A172 (cell line): ENCODE measurements around the gene SYCP2L. TPM values are rescaled to one million over a fixed set of nuclear protein-coding genes. Genes with fewer than 3 reads are reported as not detected.
"Not testable (repeated sequence)": the region's sequence is repeated elsewhere in the genome, so short reads cannot be mapped to it uniquely, and the experiment has no call there.

Source experiments
- DNase-seq: peaks from one replicate; pipeline ENCODE4 v3.0.0-alpha.2; 2015; ENCODE audit warnings: low spot score
- total RNA-seq: library from RNA; depleted of rRNA; stranded (reverse); fragments of >200 nt; shearing (Covaris generic); gene quantifications from 2 replicates; pipeline ENCODE4 v1.2.3, GENCODE V29; 2014; rRNA removed

Gene SYCP2L
- total RNA-seq: 0.07 and 0.57 TPM in 2 replicates

DNA sequence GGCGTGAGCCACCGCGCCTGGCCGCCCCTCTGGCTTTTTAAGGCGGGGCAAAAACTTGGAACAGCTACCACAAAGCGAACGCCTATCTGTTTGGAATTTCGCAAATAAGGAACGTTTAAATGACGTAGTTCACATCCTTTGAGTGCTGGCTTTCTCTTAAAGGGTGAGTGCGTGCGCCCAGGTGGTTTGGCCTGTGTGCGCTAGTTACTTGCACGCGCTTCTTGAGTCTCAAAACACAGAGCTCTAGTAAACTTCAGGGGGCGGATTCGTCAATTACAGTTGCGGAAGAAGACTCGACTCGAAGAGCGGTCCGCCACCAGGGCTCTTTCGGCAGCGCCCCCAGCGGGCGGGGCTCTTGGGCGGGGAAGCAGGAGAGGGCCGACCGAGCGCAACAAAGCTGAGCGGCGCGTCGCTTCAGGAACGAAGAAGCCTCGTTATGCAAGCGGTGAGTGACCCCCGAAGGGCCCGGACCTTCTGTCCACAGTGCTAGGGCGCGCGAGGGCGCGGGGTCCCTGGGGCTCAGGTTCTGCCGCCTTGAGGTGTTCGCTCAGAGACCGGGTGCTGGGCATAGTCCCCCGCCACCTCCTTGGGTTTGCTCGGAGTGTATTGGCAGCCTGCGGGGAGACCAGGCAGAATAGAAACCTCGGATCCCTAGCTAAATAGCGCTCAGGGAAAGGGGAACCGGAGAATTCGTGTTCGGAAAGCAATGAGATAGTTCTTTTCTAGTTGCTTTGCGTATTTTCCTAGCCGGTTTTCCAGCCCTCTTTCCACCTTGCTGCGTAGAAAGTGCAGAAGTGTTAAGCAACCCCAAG is at the start of gene SYCP2L:
Gene SYCP2L, plus strand, starts transcription at position 362 of the 812 bp plus-strand sequence. Its CDS starts 75 bp downstream, at position 437.
- DNase-seq: peak; percentile 81

DNA sequence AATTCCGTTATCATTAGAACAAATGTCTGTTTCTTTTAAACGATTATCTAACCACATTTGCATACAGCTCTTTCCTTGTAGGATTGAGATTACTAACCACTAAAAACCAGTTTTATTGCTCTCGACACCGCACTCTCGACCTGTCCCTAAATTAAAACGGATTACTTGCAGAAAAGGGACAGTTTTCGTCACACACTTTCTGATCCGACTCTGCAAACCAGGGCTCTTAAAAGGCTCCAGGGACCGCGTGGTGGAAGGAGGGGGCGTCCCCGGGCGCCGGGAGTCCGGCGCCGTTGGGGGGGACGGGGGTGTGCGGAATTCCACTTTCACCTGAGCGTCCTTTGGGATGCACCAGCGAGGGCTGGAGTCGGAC is 49.2 kb upstream of the SYCP2L start:
- no peak for DNase-seq

DNA sequence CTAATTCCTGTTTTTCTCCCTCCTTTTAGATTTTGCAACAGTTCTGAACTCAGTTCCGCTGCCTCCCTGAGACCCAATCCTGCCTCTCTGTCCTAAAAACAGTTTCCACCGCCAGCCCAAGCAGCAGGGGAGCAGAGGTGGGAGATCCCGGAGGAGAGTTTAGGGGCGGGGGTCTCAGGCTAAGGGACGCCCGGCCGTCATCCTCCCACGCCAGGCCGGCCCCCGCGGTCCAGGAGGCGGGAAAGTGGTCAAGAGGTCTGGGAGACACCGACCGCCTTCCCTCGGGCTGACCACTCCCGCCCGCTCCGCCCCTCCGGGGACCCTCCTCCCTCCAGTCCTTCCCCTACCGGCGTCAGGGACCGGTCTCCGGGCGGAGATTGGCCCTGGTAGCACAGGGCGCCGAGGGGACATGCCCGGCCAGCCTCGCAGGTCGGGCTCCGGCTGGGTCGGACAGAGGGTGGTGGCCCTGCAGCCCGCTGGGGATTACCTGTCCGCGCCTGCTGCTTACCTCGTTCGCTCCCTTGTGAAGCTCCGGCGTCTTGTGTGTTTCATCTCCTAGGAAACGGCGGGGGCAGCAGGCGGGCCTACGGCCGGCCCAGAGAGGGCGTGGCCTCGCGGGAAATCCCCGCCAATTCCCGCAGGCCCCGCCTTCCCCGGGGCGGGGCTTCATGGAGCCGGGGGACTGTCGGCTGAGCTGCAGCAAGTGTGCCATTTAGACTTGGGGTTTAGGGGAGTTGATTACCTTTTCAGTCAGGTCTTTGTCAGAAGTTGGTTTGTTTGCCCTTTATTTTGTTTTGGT is 48.7 kb upstream of the SYCP2L start, which contains the start of gene MAK:
Gene MAK, minus strand, starts transcription at position 545 of the 799 bp plus-strand sequence. CDS start 7,891 bp downstream, outside the sequence.
- peak; percentile 77 for DNase-seq

DNA sequence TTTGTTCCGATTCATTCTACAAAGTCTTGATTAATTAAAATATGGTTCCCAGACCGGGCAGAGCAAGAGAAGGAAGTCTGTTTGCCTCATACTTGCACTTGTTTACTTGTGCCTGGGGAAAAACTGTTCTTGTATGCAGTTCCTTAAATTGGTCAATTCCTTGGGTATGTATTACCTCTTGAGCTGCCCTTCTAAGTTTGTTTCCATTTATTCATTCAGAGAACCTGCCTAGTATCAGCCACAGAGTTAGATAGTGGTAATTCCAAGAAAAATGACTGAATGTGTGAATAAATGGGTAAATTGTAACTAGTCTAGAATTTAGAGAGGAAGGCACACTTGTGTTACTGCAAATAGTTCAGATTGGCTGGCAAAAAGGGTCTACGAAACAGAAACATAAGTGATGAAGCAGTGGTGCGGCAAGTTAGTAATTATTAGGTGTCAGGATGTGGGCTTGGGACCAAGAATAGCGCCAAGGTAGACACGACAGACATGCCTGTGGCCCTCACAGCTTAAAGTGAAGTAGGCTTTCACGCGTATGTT is 48.0 kb upstream of the SYCP2L start:
- DNase-seq: no peak

DNA sequence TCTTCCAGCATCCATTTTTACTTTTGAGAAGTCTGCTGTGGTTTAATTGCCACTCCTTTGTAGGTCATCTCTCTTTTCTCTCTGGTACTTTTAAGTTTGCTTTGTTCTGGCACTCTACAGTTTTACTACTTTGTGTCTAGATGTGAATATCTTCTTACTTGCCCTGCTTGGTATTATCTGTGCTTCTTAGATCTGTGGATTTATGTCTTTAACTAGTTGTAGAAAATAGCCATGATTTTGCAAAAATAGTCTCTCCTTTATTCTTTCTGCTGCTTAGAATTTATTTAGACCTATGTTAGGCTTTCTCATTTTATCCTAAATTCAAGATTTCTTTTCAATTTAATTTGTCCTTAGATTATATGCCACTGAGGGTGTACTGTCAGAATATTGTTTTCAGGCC is 43.3 kb upstream of the SYCP2L start:
- DNase-seq: no peak

DNA sequence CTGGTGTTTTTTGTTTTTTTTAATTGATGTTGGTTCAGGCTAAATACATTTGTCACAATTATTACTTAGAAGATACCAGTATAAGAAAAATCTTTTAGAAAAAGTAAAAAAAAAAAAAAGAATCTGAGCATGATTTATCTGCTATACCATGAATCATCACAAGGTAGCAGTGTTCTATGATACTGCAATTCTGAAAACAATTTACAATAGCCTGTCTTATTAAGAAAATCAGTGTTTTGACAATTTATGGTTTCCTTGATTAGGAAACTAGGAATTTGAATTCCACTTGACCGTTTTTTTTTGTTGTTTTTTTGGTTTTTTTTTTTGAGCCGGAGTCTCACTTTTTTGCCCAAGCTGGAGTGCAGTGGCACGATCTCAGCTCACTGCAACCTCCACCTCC is 39.2 kb upstream of the SYCP2L start:
- no peak for DNase-seq

DNA sequence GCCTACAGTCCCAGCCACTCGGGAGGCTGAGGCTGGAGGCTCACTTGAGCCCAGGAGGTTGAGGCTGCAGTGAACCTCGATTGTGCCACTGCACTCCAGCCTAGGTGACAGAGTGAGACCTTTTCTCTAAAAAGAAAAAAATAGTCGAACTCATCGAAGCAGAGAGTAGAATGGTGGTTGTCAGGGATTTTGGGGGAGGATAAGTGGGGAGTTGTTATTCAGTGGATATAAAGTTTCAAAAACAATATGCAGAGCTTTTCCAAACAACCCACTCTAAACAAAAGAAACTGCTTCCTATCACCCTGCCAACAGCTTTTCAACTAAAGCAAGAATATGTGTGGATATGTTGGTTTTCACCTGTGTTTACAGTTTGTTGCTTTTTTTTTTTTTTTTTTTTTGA is 37.0 kb upstream of the SYCP2L start:
- DNase-seq: no peak

DNA sequence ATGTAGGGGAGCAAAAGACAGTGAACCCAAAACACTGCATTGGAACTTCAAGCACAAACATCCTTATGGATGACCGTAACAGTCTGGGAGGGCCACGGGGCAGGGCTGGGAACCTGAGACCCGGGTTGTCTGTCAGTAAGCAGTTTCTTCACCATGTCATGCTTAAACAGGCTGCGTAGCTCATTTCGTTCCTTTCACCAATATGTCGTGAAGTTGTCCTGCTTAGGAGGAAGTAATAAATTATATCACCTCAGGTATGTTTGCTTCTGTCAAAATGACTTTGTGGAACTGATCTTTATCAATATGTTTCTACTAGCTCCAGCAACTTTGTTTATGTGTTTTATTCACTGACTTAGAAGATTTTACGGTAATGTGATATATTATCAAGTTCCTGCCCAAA is 36.1 kb upstream of the SYCP2L start:
- DNase-seq: no peak

DNA sequence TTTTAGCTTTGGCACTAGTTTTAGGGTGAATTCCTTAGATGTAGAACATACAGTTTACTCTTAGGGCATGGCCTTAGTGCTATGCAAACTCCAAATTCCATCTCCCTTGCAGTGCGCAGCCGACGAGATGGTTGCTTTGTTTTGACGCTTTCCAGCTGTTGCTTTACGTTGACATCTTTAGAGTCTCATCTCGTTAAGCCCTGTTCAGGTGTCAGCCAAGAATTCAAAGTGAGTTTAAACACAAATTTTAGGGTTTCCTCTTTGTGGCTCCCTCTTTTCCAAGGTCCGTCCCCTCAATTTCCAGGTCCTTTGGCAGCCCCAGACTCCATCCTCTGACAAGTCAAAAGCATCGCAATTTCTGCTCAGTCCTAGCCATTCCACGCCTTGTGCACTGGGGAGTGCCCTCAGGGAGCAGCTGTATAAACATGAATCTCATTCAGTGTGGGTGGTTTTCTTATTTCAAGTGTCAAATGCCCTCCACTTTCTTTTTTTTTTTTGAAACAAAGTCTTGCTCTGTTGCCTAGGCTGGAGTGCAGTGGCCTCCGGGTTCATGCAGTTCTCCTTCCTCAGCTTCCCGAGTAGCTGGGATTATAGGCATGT is 34.4 kb upstream of the SYCP2L start:
- no peak for DNase-seq

DNA sequence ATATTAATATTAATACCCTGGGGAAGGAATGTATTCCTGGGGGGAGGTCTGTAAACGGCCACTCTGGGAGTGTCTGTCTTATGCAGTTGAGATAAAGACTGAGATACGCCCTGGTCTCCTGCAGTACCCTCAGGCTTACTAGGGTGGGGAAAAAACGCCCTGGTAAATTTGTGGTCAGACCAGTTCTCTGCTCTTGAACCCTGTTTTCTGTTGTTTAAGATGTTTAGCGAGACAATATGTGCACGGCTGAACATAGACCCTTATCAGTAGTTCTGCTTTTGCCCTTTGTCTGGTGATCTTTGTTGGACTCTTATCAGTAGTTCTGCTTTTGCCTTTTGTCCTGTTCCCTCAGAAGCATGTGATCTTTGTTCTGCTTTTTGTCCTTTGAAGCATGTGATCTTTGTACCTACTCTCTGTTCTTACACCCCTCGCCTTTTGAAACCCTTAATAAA is 33.0 kb upstream of the SYCP2L start:
- DNase-seq: not testable (repeated sequence)

DNA sequence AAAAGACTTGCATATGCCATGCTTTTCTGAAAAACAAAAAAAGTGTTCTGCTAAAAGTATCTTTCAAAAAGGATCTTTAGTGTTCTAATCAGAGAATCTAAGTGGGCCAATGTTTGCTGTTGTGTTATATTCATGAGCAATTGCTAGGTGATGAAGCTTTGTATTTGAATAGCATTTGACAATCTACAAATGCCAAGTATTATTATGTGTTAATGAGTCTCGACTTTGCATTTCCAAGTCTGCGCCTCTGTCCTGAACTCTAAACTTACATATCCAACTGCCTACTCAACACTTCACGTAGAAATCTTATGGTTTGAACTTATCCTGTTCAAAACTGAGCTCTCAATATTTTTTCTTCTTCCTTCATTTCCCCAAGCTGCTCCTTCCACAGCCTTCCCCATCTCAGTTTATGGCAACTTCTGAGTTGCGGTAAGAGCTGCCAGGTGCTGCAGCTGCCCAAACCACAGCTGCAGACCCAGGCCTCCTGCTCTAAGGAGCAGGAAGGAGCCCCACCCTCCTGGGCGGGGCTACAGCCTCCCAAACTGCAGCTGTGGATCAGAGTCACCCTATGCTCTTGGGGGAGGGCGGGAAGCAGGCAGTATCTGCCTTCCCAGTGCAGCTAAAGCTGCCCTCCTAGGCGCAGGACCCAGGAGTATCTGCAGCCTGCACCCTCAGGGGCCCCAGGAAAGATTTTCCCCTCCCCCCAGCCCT is 31.8 kb upstream of the SYCP2L start:
- no peak for DNase-seq

DNA sequence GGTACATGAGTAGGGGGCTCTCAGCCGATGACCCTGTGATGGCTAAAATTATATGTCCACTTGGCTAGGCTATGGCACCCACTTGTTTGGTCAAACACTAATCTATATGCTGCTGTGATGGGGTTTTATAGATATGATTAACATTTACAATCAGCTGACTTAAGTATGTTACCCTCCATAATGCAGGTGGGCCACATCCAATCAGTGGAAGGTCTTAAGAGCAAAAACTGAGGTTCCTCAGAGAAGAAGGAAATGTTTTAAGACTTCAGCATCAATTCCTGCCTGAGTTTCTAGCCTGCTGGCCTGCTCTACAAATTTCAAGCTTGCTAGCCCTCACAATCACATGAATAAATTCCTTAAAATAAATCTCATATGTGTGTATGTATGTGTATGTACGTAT is 29.6 kb upstream of the SYCP2L start:
- DNase-seq: no peak

DNA sequence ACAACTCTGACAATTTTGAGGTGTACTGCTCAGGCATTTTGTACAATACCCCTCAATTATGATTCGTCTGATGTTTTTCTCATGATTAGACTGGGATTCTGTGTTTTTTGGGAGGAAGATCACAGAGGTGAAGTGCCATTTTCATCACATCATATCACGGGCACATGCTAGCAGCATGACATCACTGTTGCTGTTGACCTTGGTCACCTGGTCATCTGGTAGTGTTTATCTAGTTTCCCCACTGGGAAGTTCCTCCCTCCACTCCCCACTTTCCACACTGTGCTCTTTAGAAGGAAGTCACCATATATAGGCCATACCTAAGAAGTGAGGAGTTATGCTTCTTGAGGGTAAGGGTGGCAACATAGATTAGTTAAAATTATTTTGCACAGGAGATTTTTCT is 25.8 kb upstream of the SYCP2L start:
- DNase-seq: no peak

DNA sequence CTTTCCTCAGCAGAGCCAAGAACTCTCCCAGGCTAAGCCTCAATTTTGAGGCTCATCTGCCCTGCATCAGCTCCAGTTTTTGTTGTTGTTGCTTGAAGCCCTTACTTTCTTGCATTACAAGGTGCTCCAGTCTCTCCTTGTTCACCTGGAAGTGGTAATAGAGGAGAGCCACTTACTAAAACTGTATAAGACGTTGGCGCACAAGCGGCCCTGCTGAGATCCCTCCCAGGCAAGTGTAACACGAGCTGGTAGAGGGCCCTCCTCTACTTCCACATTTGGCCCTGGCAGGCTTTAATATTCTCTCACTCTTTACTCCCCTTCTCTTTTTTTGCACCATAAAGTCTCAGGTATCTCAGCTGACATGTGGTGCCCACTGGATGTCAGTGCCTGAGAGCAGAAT is 24.5 kb upstream of the SYCP2L start:
- no peak for DNase-seq

DNA sequence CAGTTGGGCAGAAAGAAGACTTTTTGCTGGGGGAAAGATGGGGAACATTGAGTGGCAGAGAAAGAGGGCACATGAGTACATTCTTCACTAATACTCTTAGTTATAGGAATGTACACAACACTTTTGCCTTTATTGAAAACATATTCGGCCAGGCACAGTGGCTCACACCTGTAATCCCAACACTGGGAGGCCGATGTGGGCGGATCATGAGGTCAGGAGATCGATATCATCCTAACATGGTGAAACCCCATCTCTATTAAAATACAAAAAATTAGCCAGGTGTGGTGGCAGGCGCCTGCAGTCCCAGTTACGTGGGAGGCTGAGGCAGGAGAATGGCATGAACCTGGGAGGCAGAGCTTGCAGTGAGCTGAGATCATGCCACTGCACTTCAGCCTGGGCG is 23.8 kb upstream of the SYCP2L start:
- not testable (repeated sequence) for DNase-seq

DNA sequence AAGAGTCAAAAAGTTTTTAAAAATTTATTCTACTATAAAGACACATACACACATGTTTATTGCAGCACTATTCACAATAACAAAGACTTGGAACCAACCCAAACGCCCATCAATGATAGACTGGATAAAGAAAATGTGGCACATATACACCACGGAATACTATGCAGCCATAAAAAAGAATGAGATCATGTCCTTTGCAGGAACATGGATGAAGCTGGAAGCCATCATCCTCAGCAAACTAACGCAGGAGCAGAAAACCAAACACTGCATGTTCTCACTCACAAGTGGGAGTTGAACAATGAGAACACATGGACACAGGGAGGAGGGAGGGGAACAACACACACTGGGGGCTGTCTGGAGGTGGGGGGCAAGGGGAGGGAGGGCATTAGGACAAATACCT is 20.1 kb upstream of the SYCP2L start:
- not testable (repeated sequence) for DNase-seq

DNA sequence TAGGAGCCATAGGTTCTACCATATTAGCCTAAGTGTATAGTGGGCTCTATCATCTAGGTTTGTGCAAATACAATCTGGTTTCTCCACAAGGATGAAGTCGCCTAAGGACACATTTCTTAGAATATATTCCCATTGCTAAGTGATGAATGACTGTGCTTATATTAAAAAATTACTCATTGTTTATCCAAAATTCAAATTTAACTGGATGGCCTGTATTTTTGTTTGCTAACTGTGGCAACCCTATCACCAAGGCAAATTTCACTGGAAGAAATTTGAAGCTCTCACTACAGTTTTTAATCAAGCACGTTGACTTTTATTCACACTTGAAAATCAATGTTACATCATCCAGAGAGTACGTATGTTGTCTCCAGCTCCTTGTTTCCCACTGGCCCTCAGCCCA is 18.9 kb upstream of the SYCP2L start:
- DNase-seq: no peak

DNA sequence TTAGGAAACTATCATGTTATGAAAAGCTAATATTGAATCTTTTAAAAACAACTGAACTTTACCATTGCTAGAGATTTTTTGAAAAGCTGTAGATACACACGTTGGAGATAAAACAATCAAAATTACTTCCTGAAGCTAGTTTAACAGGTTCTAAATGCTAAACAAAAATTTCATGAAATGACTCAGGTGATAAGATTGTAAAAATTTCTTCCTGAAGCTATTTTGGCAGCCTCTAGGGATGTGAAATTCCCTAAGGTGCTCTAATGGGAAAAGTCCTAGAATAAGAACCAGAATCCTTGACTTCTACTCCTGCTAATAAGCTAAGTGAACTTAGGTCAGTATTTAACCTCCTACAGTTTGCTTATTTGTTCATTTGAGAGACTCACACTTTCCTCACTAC is 13.5 kb upstream of the SYCP2L start:
- DNase-seq: no peak

DNA sequence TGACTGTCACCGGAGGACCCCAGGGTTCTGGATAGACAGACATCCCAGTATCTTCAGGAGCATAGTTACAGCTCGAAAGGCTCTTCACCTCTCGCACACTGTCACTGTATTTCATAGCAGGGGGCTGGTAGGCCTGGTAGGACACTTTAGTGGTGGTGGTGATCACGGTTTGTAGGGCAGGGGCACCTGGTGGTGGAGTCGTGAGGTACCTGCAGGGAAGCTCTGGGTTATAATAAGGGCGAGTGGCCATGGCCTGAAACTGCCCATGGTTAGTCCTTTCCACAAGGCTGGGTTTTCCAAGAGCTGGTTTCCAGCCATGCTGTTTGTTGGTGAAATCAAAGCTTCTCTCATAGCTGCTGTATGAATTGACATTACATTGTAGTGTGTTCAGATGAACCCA is 12.6 kb upstream of the SYCP2L start:
- no peak for DNase-seq

DNA sequence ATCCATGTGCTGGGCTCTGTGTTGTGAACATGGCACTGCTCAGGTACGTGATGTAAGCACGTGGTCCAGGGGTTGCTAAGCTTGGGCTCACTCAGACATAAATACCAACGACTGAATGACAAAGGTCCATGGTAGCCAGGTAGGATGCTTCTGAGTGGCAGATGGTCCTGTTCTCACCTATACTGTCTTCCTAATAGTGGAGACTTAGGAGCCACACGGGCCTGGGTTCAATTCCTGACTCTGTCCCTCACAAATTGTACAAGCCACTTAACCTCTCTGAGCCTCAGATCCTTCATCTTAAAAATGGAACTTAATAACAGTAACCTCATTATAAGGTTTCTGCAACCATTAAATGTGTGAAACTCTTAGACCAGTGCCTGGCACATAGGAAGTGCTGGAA is 11.8 kb upstream of the SYCP2L start:
- DNase-seq: no peak

DNA sequence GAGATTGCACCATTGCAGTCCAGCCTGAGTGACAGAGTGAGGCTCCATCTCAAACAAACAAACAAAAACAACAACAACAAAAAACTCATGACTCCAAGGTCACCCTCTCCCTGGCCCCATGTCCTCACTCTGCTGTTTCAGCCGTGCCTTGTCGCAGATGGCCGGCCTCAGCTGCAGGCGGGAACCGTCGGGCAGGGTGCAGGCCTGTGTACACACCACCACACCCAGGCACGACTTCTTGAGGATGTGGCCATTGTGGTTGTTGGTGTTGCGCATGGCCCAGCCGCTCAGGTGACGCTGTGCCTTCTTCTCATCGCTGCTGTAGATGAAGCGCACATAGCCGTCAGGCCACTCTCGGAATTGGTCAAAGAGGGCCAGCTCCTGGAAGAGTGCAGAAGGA is 9.8 kb upstream of the SYCP2L start:
- DNase-seq: no peak

DNA sequence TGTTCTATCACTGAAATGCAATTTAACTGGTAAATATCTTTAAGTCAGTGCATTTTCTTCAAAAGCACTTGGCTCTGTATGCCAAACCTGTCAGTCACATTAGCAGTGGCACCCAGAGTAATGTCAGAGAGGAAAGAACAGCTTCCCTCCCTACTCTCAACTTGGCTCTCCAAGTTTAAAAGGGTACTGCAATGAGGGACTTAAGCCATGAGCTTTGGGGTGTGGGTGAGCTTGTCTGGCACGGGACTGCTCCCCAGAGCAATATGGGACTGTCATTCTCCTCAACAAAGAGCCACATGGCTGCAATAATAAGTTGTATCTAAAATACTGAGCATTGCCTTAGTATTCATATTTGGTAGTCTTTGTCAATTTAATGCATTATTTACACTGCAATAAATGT is 9.0 kb upstream of the SYCP2L start:
- DNase-seq: no peak
